GM12878 (cell line): ENCODE results near the gene RECK. TPM values are rescaled to one million over a fixed set of nuclear protein-coding genes. Genes with fewer than 3 reads are reported as not detected.

Source experiments
- ATAC-seq: fragments of 200-7000 bp; cut with Tn5 transposase; 3 replicates; pipeline ENCODE4 v1.9.1; 2020; ENCODE audit warnings: mild to moderate bottlenecking, moderate library complexity
- BruUV-seq: library from RNA; stranded (reverse); fragments of 400-500 nt; replicated peaks from 2 replicates; lab custom pipeline; 2021; lab: Mats Ljungman, UMichigan
- CTCF ChIA-PET: fragments of 300-600 bp; sonication (Branson Sonifier 250); formaldehyde crosslinking; extraction: SDS; loops from one replicate; lab custom pipeline; 2021; ENCODE audit warnings: inconsistent platforms; lab: Yijun Ruan, JAX
- POLR2A ChIA-PET: fragments of 350-600 bp; formaldehyde crosslinking; extraction: SDS; loops from one replicate; lab custom pipeline; 2021; ENCODE audit warnings: inconsistent platforms; lab: Charles Lee
- RAD21 ChIA-PET: fragments of 300-600 bp; sonication (Branson Sonifier 250); formaldehyde crosslinking; loops from one replicate; lab custom pipeline; 2023; ENCODE audit warnings: antibody characterized with exemption; ENCODE audit not compliant: unreplicated experiment; lab: Charles Lee
- SMC1A ChIA-PET: fragments of 300-600 bp; sonication (Branson Sonifier 250); formaldehyde crosslinking; loops from one replicate; lab custom pipeline; 2023; ENCODE audit not compliant: unreplicated experiment, uncharacterized antibody; lab: Charles Lee
- DNase-seq: peaks from one replicate; pipeline ENCODE4 v3.0.0-alpha.2; 2011; ENCODE audit warnings: low read depth, low spot score
- FAIRE-seq: peaks from 3 replicates; lab custom pipeline; 2011; peaks lifted over from hg19 to GRCh38; lab: Jason Lieb, UNC
- H2AFZ ChIP-seq: 2 replicates; pipeline ENCODE4 v1.6.0; 2011; ENCODE audit warnings: low read depth, low read length, control low read depth; ENCODE audit not compliant: control insufficient read depth
- H3K27ac ChIP-seq: 2 replicates; pipeline ENCODE4 v1.5.1; 2011; ENCODE audit warnings: control low read depth; ENCODE audit not compliant: control insufficient read depth, insufficient read depth
- H3K27me3 ChIP-seq, 2 experiments: replicated peaks in 1 of 2; 2 replicates each; pipeline versions ENCODE4 v1.6.0 to v1.6.1; 2011; ENCODE audit warnings: low read length in 1 of 2; ENCODE audit not compliant: control insufficient read depth in 2 of 2, insufficient read depth in 2 of 2
- H3K36me3 ChIP-seq, 2 experiments: 2 replicates each; pipeline ENCODE4 v1.5.1; 2011; ENCODE audit warnings: low read length in 1 of 2; ENCODE audit not compliant: control insufficient read depth in 2 of 2, insufficient read depth in 2 of 2
- H3K4me1 ChIP-seq: 2 replicates; pipeline ENCODE4 v1.6.1; 2011; ENCODE audit warnings: mild to moderate bottlenecking, low read length, moderate library complexity, mixed read lengths; ENCODE audit not compliant: control insufficient read depth, insufficient read depth
- H3K4me2 ChIP-seq: 2 replicates; pipeline ENCODE4 v1.6.0; 2011; ENCODE audit warnings: control low read depth; ENCODE audit not compliant: control insufficient read depth, insufficient read depth
- H3K4me3 ChIP-seq: fragments of 200-600 bp; sonication (generic); 2 replicates; pipeline ENCODE4 v1.5.1; 2016
- H3K79me2 ChIP-seq: 2 replicates; pipeline ENCODE4 v1.6.0; 2011; ENCODE audit warnings: low read length; ENCODE audit not compliant: control insufficient read depth, insufficient read depth
- H3K9ac ChIP-seq: 2 replicates; pipeline ENCODE4 v1.8.0; 2011; ENCODE audit warnings: low read length, control low read depth, mixed read lengths; ENCODE audit not compliant: control insufficient read depth, insufficient read depth
- H3K9me3 ChIP-seq: replicated peaks from 3 replicates; pipeline ENCODE4 v1.5.1; 2011; ENCODE audit warnings: mild to moderate bottlenecking, low read length; ENCODE audit not compliant: control insufficient read depth, insufficient read depth
- H4K20me1 ChIP-seq: 2 replicates; pipeline ENCODE4 v1.6.0; 2011; ENCODE audit not compliant: control insufficient read depth, insufficient read depth
- POLR2A ChIP-seq: IDR thresholded peaks from 2 replicates; pipeline ENCODE4 v1.6.1; 2011; ENCODE audit warnings: low read depth, mild to moderate bottlenecking, low read length
- POLR2AphosphoS5 ChIP-seq: IDR thresholded peaks from 2 replicates; pipeline ENCODE4 v1.6.1; 2011; ENCODE audit warnings: mild to moderate bottlenecking, low read length, inconsistent platforms
- RAD21 ChIP-seq: IDR thresholded peaks from 2 replicates; pipeline ENCODE4 v1.6.1; 2011; ENCODE audit warnings: mild to moderate bottlenecking, low read depth, low read length, moderate library complexity; ENCODE audit not compliant: insufficient read depth
- TCF12 ChIP-seq: IDR thresholded peaks from 2 replicates; pipeline ENCODE4 v1.6.1; 2011; ENCODE audit warnings: low read depth, mild to moderate bottlenecking, low read length
- TCF7 ChIP-seq: IDR thresholded peaks from 2 replicates; pipeline ENCODE4 v1.6.1; 2014; ENCODE audit warnings: antibody characterized with exemption, borderline replicate concordance
- WGBS: methylation state at CpG from one replicate; pipeline ENCODE4 v1.1.6; 2016; ENCODE audit warnings: low lambda C conversion rate; ENCODE audit not compliant: insufficient replicate concordance, insufficient coverage; ENCODE audit errors: missing lambda C conversion rate; 5-methylcytosine and 5-hydroxymethylcytosine counted together
- in situ Hi-C: fragments of 300-500 bp; cut with MboI; formaldehyde crosslinking; loops from 9 replicates; pipeline ENCODE4 v1.14.3; 2018; ENCODE audit warnings: mixed read lengths
- intact Hi-C: fragments of 100-400 bp; cut with micrococcal nuclease; formaldehyde crosslinking; loops from one replicate; pipeline ENCODE4 v1.14.2; 2022; ENCODE audit not compliant: unreplicated experiment
- polyA plus RNA-seq, 11 experiments: library from polyadenylated mRNA; depleted of rRNA in 4 of 11; unstranded in 6 of 11; stranded (reverse) in 5 of 11; fragments of >200 nt; fragmentation: Nextera tagmentation in 4 of 11; fragmentation: Illumina TruSeq in 1 of 11; extraction: Ambion mirVana in 4 of 11; extraction: Trizol in 1 of 11; gene quantifications; 1 replicate in 1 of 11; 2 replicates in 10 of 11; pipeline versions ENCODE4 v1.2.1 to v1.2.3, GENCODE V29; 2011 to 2016; ENCODE audit warnings: inconsistent platforms in 2 of 11, missing spikeins in 2 of 11, low read depth in 1 of 11
- total RNA-seq, 4 experiments: library from RNA; depleted of rRNA in 3 of 4; stranded (reverse); fragments of >200 nt in 3 of 4; fragmentation: Illumina TruSeq in 1 of 4; extraction: Trizol in 1 of 4; gene quantifications; 2 replicates each; pipeline versions ENCODE4 v1.2.1 to v1.2.3, GENCODE V29; 2013 to 2021
- TF ChIP-seq, protein P1 (sequence below), 3 experiments: IDR thresholded peaks in 2 of 3; conservative IDR thresholded peaks in 1 of 3; 2 replicates each; pipeline ENCODE4 v1.5.1; 2011; ENCODE audit warnings: low read depth in 3 of 3, low read length in 3 of 3, mild to moderate bottlenecking in 3 of 3, control low read depth in 2 of 3, moderate library complexity in 2 of 3, inconsistent platforms in 1 of 3, mixed read lengths in 1 of 3; ENCODE audit not compliant: control insufficient read depth in 2 of 3, insufficient read depth in 1 of 3; ENCODE audit errors: extremely low read depth in 1 of 3

RECK gene
- total and polyA plus RNA-seq, 10 of the 15 experiments (the other 5 are each of a cell fraction or from before 2014, with no cell fraction given), result 0.02 to 0.40 (median 0.13) TPM

DNA sequence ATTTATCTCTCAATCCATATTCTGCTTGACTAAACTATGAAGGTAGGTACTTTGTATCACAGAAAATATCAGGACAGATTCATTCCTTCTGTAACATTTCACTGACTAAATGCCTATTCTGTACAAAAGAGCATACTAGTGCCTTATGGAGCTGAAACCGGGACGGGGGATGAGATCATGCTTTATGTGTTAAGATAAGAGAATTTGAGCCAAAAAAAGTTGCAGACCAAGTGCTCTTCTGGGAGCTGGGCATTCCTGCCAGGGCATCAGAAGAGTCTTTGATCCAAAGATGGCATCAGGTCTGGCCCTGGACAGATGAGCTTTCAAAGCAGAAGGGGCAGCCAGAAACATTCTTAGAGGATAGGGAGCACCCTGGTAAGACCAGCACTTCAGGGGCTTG lies 72.4 kb downstream of the RECK start:
- CTCF ChIA-PET, result interaction anchor here (1.1 to 1.8 kb wide), 2 partner anchors 35 to 56 kb away, joined by 5 to 7 read pairs; no protein-coding TSS in a partner anchor
- no peaks in the 10 kb centered on the region for H4K20me1 ChIP-seq
- no peak for TF ChIP-seq TCF7
- no peak for TF ChIP-seq POLR2AphosphoS5
- no peak for TF ChIP-seq TCF12

GRCh38 chr9:36110434-36110833 lies 73.7 kb downstream of the RECK start:
- Histone ChIP-seq H3K27me3 (no peaks in the 10 kb centered on the region), H3K4me3 (no peak overlapping the region), H3K27ac (no peak overlapping the region), H3K9me3 (no peaks in the 10 kb centered on the region)
- CTCF ChIA-PET, result interaction anchor here (0.9 to 12.5 kb wide), 2 partner anchors 8 to 87 kb away, joined by 3 to 88 read pairs; no protein-coding TSS in a partner anchor
- DNase-seq, result no peak
- no peak for TF ChIP-seq POLR2A
- TF ChIP-seq RAD21, result 0 out of 2 replicates have a peak, but pooled peaks have one; percentile 13
- TF ChIP-seq, protein P1, sequence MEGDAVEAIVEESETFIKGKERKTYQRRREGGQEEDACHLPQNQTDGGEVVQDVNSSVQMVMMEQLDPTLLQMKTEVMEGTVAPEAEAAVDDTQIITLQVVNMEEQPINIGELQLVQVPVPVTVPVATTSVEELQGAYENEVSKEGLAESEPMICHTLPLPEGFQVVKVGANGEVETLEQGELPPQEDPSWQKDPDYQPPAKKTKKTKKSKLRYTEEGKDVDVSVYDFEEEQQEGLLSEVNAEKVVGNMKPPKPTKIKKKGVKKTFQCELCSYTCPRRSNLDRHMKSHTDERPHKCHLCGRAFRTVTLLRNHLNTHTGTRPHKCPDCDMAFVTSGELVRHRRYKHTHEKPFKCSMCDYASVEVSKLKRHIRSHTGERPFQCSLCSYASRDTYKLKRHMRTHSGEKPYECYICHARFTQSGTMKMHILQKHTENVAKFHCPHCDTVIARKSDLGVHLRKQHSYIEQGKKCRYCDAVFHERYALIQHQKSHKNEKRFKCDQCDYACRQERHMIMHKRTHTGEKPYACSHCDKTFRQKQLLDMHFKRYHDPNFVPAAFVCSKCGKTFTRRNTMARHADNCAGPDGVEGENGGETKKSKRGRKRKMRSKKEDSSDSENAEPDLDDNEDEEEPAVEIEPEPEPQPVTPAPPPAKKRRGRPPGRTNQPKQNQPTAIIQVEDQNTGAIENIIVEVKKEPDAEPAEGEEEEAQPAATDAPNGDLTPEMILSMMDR (IDR thresholded peaks at IDR 0.05 in 2 of 3, conservative IDR thresholded peaks at IDR 0.05 in 1 of 3; ENCODE audit: control insufficient read depth in 2 of 3, extremely low read depth in 1 of 3, insufficient read depth in 1 of 3, low read depth in 3 of 3, low read length in 3 of 3), result peak in 1 of 3 experiments; percentile 11; a peak in 2 of 6 replicates
- TF ChIP-seq, all 136 proteins: peak for 2
- Histone ChIP-seq H3K4me1 (no peaks in the 10 kb centered on the region), H3K79me2 (no peaks in the 10 kb centered on the region), H3K36me3 (no peaks in the 10 kb centered on the region), H3K9ac (no peak overlapping the region), H4K20me1 (no peaks in the 10 kb centered on the region), H2AFZ (no peak overlapping the region), H3K4me2 (no peak overlapping the region)
- WGBS, result 15% methylated on average over 2 of the region's 2 CpGs
- ATAC-seq (no peak), FAIRE-seq (no peak)
- intact Hi-C loops (no loop called here), in situ Hi-C loops (no loop called here)
- POLR2A ChIA-PET, result no interaction called here
- SMC1A ChIA-PET, result interaction anchor here (0.9 kb wide), 1 partner anchor 57 kb away, joined by 3 read pairs; no protein-coding TSS in a partner anchor
- BruUV-seq, result no TSS peak
- RAD21 ChIA-PET, result no interaction called here

More for the DNA sequence above, 72.4 kb downstream of the RECK start:
- Histone ChIP-seq H3K4me2 (no peak overlapping the region), H2AFZ (no peak overlapping the region), H3K9ac (no peak overlapping the region), H3K27ac (no peak overlapping the region), H3K79me2 (no peaks in the 10 kb centered on the region), H3K4me1 (no peaks in the 10 kb centered on the region), H3K27me3 (no peaks in the 10 kb centered on the region), H3K4me3 (no peak overlapping the region), H3K9me3 (no peaks in the 10 kb centered on the region), H3K36me3 (no peaks in the 10 kb centered on the region)
- SMC1A ChIA-PET, result interaction anchor here (0.7 to 1.2 kb wide), 2 partner anchors 85 to 140 kb away, joined by 3 read pairs; no protein-coding TSS in a partner anchor
- BruUV-seq, result no TSS peak
- no peak for ATAC-seq
- RAD21 ChIA-PET, result interaction anchor here (1.7 kb wide), 1 partner anchor 58 kb away, joined by 11 read pairs; no protein-coding TSS in a partner anchor
- no peak for DNase-seq
- in situ Hi-C loops, result no loop called here
- 93% methylated on average over 2 of the region's 2 CpGs for WGBS
- FAIRE-seq, result no peak
- POLR2A ChIA-PET, result no interaction called here
- intact Hi-C loops, result no loop called here
